CD4-positive, alpha-beta T cell treated with Interleukin-4 for 1 hour (primary cell): ENCODE data around the gene GPD1L.

Experiments
- DNase-seq, 2 donors: peaks; one replicate each; pipeline ENCODE4 v3.0.0-alpha.2; 2020 to 2022

GPD1L gene

DNA sequence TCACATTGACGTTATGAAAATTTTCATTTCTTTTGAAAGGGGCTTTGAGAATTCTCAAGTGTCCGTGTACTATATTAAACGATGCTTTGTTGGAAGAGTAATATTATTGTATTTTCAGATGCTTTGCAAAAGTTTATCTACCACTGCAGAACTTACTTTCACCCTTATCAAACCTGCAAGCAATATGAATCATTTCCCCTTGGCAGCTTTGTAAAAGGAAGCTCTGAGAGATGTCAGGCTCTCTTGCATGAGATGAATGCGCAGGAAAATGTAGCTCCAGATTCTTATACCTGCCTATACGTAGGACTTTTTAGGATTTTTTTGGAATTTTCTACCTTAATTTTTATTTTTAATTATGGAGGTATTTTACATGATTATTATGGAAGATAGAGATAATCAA, 34.5 kb downstream of the GPD1L start:
- no peak for DNase-seq

DNA sequence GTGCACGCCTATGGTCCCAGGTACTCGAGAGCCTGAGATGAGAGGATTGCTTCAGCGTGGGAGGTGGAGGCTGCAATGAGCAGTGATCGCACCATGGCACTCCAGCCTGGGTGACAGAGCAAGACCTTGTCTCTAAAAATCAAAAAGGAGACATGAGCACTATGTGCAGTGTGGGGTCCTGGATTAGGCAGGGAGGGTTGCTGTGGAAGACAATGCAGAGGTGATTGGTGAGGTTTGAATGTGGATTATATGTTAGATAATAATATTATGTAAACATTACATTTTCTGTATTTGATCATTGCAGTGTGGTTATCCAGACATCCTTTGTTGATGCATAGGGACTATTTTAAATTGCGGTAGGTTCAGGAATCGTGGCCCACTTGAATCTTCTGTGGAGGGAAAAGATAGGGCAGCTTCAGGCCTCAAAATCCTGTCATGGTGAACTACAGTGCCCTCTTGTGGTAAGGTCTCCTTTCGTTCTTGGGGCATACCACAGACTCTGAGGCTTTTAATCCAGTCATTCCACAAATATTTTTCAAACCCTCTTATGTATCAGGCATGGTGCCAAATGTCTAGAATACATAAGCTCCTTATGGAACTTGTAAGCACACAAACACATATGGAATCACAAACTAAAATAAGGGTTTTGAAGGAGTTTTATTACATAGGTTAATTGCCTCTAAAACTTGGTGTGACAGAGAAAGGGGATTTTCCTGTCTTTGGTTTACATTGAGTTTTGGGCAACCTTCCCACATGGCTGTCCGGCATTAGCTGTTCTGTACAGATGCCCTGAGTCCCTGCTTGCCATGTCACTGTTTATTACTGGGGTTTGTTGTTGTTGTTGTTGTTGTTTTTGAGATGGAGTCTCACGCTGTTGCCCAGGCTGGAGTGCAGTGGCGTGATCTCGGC, 37.7 kb downstream of the GPD1L start:
- peak; percentile 51 to 68 for DNase-seq

GRCh38 chr3:32146746-32147211, 40.4 kb downstream of the GPD1L start:
- DNase-seq, result no peak

DNA sequence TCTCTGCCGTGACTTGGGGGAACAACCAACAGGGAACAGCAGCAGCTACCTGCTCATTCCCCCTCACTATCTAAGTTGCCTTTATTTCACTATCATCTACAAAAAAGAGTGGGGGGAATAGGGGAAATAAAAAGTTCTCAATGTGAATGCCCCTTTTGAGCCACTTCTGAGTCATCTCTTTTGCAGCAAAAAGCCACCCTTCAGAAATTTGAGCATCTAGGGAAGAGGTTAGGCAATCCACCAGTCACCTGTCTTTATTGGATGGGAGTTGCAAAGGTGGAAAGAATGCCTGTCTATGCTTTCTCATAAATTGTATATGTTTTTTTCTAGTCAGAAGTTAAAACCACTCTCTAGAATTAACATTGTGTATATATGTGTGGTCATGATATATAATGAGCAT, 41.1 kb downstream of the GPD1L start:
- DNase-seq, result no peak

GRCh38 chr3:32147933-32148332, 41.5 kb downstream of the GPD1L start:
- DNase-seq, result no peak

GRCh38 chr3:32148351-32148750, 41.9 kb downstream of the GPD1L start:
- DNase-seq, result no peak

- no peak for DNase-seq
Measured at GRCh38 chr3:32153414-32154204, 47.2 kb downstream of the GPD1L start.

DNA sequence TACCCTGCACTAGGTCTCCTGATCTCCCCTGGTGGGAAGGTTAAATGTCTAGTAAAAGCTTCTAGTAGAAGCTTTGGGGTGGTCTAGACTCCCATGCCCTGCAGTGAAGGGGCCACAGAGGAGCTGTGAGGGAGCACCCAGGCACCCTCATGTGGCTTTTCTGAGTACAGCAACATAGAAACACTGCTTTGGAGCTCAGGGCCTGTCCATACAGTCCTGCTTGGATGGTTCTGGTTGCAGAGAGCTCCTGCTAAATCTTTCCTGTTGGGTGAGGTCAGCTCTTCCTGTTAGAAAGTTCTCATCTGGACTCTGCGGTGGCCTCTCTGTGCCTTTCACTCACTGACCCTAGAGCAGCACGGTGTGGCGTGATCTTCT, 47.8 kb downstream of the GPD1L start:
- DNase-seq, result no peak

- DNase-seq, result no peak
Measured at GRCh38 chr3:32155117-32155516, 48.7 kb downstream of the GPD1L start.

- DNase-seq, result no peak
Measured at GRCh38 chr3:32157600-32158264, 51.3 kb downstream of the GPD1L start.

DNA sequence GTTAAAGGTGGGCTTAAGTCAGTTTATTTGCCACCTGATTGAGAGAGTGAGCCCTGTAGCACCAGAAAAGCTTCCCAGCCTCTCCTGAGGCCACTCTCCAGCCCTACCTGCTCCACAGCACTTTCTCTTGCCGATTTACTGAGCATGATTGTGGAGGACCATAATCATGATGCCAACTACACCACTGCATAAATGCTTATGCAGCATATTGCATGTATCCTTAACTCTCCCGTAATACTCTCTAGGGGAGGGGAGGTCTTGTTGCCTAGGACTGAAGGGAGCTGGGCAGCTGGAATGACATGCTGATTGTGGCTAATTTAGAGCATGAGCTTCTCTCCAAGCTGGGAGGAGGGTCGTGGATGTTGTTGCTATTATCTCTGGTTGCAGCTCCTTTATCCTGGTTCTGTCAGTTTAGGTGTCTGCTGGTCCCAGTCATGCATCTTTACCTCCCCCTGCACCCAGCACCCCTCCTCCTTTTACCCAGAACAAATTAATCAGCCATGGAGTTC, 54.3 kb downstream of the GPD1L start:
- no peak for DNase-seq

- DNase-seq, result no peak
Measured at GRCh38 chr3:32165442-32165841, 59.0 kb downstream of the GPD1L start.

GRCh38 chr3:32166654-32167053, 60.2 kb downstream of the GPD1L start:
- no peak for DNase-seq

DNA sequence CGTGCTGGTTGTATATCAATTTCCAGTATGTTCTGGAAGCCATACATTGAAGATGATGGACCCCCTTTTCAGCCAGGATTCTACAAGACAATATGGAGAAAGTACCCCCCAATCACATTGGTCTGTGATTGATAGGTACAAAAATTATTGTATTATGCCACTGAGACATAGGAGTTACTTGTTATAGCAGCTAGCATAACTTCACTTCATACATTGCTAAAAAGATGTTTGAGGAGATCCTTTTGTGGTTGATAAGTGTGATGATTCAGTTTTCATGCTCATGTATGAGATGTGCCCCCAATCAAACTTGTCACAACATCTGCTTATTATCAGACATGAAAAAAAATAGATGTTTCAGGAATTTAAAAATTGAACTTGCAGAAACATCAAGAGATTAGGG, 66.0 kb downstream of the GPD1L start:
- no peak for DNase-seq

DNA sequence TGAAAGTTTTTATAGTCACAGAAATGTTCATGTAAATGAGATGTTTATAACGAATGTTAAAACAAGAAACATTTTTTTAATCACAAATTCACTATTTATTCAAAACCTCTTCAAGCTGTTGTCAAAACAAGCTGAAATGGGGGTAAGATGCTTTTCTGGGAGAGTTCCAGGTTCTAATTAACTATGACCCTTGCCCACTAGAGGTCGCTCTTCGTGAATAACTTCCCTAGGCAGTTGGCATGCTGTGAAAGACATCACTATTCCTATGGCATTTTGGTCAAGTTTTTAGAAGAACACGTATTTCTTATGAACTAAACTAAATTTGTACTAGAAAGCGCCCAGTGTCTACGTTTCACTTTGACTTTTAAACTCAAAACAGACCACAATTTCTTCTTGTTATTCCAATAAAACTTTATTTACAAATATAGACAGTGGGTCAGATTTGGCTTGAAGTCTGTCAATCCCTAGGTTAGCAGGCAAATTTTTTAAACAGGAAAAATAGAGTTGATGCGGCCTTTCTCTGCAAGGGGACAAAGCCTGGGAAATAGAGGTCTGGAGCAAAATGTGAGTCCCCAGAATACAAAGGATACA, 69.3 kb downstream of the GPD1L start:
- peak; percentile 32 to 62 for DNase-seq

DNA sequence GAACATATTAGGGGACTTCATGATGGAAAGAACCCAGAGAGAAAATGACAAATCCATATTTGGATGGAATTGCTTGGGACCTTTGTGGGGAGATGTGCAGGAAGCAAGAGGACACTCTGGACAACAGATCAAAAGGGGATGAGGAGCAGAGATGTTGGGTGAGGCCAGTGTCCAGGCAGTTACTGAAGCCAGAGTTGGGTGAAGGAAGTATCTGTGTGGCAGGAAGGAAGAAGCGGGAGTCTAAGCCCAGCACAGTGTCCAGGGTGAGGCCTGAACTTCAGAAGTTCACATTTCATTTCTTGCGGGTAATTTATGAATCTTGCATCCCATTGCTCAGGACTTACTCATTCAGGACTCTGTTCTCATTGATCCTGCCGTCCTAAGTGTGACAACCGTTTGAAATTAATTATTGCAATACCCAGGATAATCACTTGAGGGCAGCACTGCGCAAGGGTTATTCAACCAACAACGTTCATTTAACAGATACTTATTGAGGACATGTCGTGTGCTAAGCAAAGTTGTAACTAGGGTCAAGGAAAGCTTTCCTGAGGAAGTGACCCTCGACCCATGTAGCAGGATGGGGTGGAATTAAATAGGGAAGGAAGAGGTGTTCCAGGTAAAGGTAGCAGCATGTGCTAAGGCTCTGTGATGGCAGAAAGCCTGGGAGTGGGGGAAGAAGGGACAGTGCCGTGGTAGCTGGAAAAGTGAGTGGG, 70.7 kb downstream of the GPD1L start:
- DNase-seq, result peak; percentile 60 to 80

DNA sequence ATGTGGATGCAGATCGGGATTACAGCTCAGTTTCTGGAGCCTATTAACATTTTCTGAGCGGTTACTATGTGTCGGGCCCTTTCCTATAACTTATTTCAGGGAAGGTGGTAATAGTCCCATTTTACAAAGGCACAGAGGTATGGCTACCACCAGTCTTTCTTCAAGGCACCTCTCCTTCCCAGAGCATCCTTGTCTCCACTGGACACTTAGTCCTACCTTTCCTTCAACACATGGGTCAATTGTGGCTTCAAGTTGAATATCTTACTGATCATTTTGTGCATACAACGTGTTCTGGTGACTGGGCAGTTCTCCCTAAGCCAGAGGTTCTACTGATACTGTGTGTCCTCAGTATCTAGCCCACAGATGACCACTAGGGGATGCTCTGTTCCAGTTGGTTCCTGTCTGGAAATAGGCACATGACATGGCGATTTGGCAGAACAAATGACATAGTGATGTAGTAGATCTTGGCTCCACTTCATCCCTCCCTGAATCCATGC, 71.3 kb downstream of the GPD1L start:
- peak; percentile 48 to 67 for DNase-seq

DNA sequence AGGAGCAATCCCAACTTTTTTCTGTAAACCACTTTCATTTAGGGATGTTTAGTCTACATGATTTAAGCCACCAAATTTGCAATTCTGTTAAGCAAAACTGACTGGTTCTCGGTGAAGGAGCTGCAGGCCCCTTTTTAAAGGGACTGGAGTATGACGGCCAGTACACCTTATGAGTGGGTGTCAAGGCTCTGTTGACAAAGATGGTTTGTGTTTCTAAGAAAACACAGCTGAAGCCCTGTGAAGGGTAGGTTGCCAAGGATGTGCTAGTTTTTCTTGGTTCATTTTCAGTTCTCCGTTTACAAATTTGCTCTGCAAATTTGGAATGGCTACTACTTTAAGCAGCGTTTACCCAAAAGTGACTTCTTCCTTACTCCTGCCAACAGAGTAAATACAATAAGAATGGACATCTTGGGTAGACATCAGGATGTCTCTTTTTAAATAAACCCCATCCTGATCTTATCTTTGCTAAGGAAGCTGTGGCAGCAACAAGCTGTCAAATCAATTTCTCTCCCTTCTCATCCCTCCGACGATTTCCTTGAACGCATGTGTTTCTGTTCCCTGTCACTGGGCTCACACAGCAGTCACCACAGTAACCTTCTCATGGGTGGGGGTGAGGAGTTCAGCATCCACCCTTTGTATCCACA, 73.8 kb downstream of the GPD1L start:
- no peak for DNase-seq

- DNase-seq, result no peak
Measured at GRCh38 chr3:32181365-32181764, 74.9 kb downstream of the GPD1L start.

- DNase-seq, result no peak
Measured at GRCh38 chr3:32181796-32182195, 75.4 kb downstream of the GPD1L start.

DNA sequence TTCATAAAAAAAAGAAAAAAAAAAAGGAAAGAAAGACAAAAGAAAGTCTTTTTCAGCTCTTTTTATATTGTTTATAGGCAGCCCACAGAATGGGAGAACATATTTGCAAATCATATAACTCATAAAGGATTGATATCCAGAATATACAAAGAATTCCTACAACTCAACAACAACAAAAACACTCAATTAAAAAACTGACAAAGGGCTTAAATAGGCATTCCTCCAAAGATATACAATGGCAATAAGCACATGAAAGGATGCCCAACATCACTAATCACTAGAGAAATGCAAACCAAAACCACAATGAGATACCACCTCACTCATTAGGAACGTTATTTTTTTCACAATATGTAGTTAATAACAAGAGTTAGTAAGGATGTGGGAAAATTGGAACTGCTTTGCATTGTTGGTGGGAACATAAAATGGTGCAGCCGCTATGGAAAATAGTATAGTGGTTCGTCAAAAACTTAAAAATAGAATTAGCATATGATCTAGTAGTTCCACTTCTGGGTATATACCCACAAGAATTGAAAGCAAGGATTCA, 77.8 kb downstream of the GPD1L start:
- no peak for DNase-seq
